Measurements from ENCODE around the gene CBFA2T3.

- TF ChIP-seq POLR2AphosphoS5 (IDR thresholded peaks at IDR 0.05), result no peak
- TF ChIP-seq CTCF (IDR thresholded peaks at IDR 0.05), result no peak
Measured at GRCh38 chr16:89006036-89006752, 29.2 kb upstream of the CBFA2T3 start.

Data from gastroesophageal sphincter (tissue), 3 donors.